Neural crest cell (in vitro differentiated cells): ENCODE measurements around the gene GALNT13. TPM values are rescaled to one million over a fixed set of nuclear protein-coding genes. Genes with fewer than 3 reads are reported as not detected.

ENCODE experiments used
- DNase-seq: peaks from one replicate; pipeline ENCODE4 v3.0.0; 2021; ENCODE audit warnings: low read depth, mixed read lengths, low spot score
- H3K27ac Mint-ChIP-seq: one replicate; pipeline ENCODE4 v1.8.0; 2021; ENCODE audit warnings: mild to moderate bottlenecking, mixed read lengths; ENCODE audit not compliant: unreplicated experiment
- H3K27me3 Mint-ChIP-seq: 2 replicates; pipeline ENCODE4 v1.8.0; 2021; ENCODE audit warnings: low read depth, mild to moderate bottlenecking, mixed read lengths
- H3K36me3 Mint-ChIP-seq: 2 replicates; pipeline ENCODE4 v1.8.0; 2021; ENCODE audit warnings: low read depth, mild to moderate bottlenecking, mixed read lengths
- H3K4me1 Mint-ChIP-seq: 2 replicates; pipeline ENCODE4 v1.8.0; 2021; ENCODE audit warnings: mixed read lengths
- H3K4me3 Mint-ChIP-seq: one replicate; pipeline ENCODE4 v1.8.0; 2021; ENCODE audit warnings: mild to moderate bottlenecking, mixed read lengths
- H3K9me3 Mint-ChIP-seq: 2 replicates; pipeline ENCODE4 v1.8.0; 2021; ENCODE audit warnings: mixed read lengths
- total RNA-seq: library from RNA; stranded (reverse); gene quantifications from 2 replicates; pipeline ENCODE4 v1.2.1, GENCODE V29; 2021
- TF ChIP-seq, protein P1 (sequence below): fragments of 200-600 bp; sonication (generic); conservative IDR thresholded peaks from 2 replicates; pipeline ENCODE4 v1.5.0; 2021; ENCODE audit warnings: antibody characterized with exemption, mild to moderate bottlenecking

Gene GALNT13
- total RNA-seq, 1 donor from 2014 or later: 7.4 TPM

DNA sequence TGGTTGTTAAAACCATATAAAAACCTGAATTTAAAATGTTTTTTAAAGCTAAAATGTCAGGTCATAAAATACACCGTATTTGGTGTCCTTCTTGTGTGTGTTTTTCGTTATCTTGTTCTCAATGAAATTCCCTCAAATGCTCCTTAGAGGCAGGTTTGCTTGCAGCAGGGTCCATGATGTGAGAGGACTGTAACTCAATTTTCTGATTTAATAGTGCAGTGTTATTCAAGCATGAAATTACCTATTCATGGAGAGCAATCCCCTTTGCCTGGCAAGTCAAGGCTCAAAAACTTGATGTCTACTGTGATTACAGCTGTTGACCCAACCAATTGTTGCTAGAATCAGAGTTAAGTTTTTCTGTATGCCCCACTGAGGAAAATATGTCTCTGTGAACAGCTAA lies 318.2 kb downstream of the GALNT13 start:
- peaks cover 7% of the 10 kb centered on the region for H3K36me3 Mint-ChIP-seq
- H3K9me3 Mint-ChIP-seq: peaks cover 5% of the 10 kb centered on the region
- H3K27ac Mint-ChIP-seq: no peak overlapping the region
- peaks cover 12% of the 10 kb centered on the region for H3K4me1 Mint-ChIP-seq
- H3K4me3 Mint-ChIP-seq: no peak overlapping the region
- DNase-seq: no peak
- H3K27me3 Mint-ChIP-seq: no peaks in the 10 kb centered on the region
- TF ChIP-seq, protein P1, sequence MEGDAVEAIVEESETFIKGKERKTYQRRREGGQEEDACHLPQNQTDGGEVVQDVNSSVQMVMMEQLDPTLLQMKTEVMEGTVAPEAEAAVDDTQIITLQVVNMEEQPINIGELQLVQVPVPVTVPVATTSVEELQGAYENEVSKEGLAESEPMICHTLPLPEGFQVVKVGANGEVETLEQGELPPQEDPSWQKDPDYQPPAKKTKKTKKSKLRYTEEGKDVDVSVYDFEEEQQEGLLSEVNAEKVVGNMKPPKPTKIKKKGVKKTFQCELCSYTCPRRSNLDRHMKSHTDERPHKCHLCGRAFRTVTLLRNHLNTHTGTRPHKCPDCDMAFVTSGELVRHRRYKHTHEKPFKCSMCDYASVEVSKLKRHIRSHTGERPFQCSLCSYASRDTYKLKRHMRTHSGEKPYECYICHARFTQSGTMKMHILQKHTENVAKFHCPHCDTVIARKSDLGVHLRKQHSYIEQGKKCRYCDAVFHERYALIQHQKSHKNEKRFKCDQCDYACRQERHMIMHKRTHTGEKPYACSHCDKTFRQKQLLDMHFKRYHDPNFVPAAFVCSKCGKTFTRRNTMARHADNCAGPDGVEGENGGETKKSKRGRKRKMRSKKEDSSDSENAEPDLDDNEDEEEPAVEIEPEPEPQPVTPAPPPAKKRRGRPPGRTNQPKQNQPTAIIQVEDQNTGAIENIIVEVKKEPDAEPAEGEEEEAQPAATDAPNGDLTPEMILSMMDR: no peak

DNA sequence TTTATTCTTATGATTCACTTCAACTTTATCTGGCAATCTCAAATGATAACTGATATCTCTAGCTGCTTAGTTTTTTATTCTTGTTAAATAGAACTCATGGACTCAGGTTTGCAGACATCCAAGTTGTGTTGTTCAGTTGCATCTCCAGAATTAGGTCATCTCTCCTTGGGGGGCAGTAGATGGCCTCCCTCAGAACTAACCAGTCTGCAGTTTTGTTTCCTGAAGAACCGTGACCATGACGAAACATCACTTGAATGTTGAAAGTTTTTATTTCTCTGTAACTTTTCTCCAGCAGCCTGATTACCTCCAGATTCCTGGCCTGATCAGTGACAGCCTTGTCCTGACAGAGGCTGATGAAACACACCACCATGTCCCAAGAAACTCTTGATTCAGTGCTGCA lies 321.5 kb downstream of the GALNT13 start:
- Mint-ChIP-seq H3K27me3 (no peaks in the 10 kb centered on the region), H3K27ac (no peak overlapping the region), H3K4me1 (peaks cover 8% of the 10 kb centered on the region), H3K36me3 (no peaks in the 10 kb centered on the region), H3K4me3 (no peak overlapping the region), H3K9me3 (no peaks in the 10 kb centered on the region)
- no peak for DNase-seq
- TF ChIP-seq, protein P1: no peak

DNA sequence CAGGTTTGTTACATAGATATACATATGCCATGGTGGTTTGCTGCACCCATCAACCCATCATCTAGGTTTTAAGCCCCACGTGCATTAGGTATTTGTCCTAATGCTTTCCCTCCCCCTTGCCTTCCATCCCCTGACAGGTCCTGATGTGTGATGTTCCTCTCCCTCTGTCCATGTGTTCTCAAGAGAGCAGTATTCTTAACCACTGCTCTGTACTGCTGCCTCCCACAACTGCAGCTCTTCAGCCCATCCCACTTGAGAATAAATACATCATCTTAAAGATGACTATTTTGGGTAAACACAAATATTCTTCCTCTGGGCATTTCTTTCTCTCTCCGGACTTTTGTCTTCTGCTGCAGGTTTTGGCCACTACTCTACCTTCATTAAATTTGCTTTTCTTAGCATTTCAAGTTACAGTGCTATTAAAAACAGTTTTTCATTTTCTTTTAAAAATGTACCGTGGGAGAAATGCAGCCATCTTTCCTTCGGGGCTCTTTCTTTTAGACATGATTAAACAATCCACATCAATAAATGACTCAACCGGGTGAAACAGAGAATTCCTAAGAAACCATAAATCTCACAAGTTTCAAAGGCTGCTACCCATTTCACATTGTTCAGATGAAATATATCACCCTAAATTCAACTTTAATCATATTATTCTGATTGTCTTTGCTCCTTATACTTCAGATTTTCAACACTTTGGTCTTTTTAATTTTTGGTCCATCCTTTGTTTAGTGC lies 323.4 kb downstream of the GALNT13 start:
- Mint-ChIP-seq H3K27me3 (no peaks in the 10 kb centered on the region), H3K4me3 (no peak overlapping the region), H3K36me3 (no peaks in the 10 kb centered on the region), H3K9me3 (no peaks in the 10 kb centered on the region), H3K4me1 (peaks cover 3% of the 10 kb centered on the region), H3K27ac (no peak overlapping the region)
- TF ChIP-seq, protein P1: no peak
- DNase-seq: no peak

DNA sequence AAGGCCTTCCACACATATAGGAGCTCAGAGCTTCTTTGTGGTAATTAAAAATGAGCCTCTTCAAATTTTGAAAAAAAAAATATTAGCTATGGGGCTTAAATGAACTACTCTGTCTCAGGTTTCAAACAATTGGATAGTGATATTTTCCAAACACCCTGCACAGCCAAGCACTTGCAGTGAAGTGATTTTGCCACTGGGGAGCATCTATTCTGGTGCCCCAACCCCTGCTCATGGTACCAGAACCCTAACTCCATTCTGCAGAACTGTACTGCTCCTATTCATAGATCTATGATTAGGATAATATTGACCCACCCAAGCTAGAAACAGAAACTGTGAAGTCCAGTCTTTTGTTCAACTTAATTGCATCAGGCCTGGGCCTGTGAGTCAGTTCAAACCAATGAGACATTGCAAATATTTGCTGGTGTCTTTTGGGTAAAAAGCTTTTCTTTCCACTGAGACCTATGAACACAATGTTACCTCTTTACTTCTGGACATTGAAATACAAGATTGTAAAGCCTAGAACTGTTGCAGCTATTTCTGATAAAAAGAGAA lies 324.0 kb downstream of the GALNT13 start:
- H3K9me3 Mint-ChIP-seq: no peaks in the 10 kb centered on the region
- no peak overlapping the region for H3K4me3 Mint-ChIP-seq
- TF ChIP-seq, protein P1: peak; percentile 16
- H3K4me1 Mint-ChIP-seq: no peaks in the 10 kb centered on the region
- no peaks in the 10 kb centered on the region for H3K36me3 Mint-ChIP-seq
- H3K27ac Mint-ChIP-seq: no peak overlapping the region
- H3K27me3 Mint-ChIP-seq: no peaks in the 10 kb centered on the region
- no peak for DNase-seq

DNA sequence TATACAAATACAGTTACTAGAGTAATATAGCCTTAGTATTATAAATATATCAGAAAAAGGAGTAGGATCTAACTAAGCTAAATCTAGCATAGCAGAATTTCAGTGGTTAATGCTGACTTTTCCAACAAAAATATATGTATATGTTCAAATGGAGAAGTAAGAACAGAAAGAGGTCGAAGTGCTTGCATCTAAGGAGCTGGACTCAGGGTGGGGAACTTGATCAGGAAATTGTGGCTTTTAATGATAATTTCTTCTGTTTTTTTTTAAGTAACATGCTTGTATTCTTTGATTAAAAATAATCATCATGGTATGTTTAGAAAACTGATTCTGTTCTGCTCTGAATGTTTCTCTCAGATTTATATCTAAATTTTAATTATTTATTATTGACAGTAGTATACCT lies 327.1 kb downstream of the GALNT13 start:
- Mint-ChIP-seq H3K27ac (no peak overlapping the region), H3K4me3 (no peak overlapping the region), H3K4me1 (peaks cover 5% of the 10 kb centered on the region), H3K27me3 (no peaks in the 10 kb centered on the region), H3K36me3 (no peaks in the 10 kb centered on the region), H3K9me3 (no peaks in the 10 kb centered on the region)
- DNase-seq: no peak
- TF ChIP-seq, protein P1: no peak
